Activated CD8-positive, alpha-beta memory T cell treated with anti-CD3 and anti-CD28 coated beads, Interleukin-2, amount 50 U/mL, for 4 hours (primary cell): ENCODE data around the gene DNAI1.
"Not testable (repeated sequence)": the region's sequence is repeated elsewhere in the genome, so short reads cannot be mapped to it uniquely, and the experiment has no call there.

Source experiments
- DNase-seq: peaks from one replicate; pipeline ENCODE4 v3.0.0-alpha.2; 2020

The DNAI1 gene

GRCh38 chr9:34458013-34458958 lies at the start of gene DNAI1, which contains the start of gene FAM219A:
Gene DNAI1, plus strand, starts transcription at chr9:34458805. Its CDS starts 201 bp downstream, at chr9:34459006.
Gene FAM219A, minus strand, starts transcription at chr9:34458570. Its CDS starts 307 bp downstream, at chr9:34458263.
- DNase-seq, result peak; percentile 99

GRCh38 chr9:34409154-34409553 lies 49.5 kb upstream of the DNAI1 start:
- DNase-seq, result no peak

- DNase-seq, result no peak
Observed at GRCh38 chr9:34412336-34412735, 46.3 kb upstream of the DNAI1 start.

- DNase-seq, result no peak
Observed at GRCh38 chr9:34413231-34413852, 45.3 kb upstream of the DNAI1 start.

GRCh38 chr9:34417734-34418133 lies 40.9 kb upstream of the DNAI1 start:
- DNase-seq, result no peak

GRCh38 chr9:34419716-34420504 lies 38.7 kb upstream of the DNAI1 start:
- DNase-seq, result no peak

- no peak for DNase-seq
Observed at GRCh38 chr9:34426347-34427074, 32.1 kb upstream of the DNAI1 start.

GRCh38 chr9:34428325-34428958 lies 30.2 kb upstream of the DNAI1 start:
- DNase-seq, result no peak

GRCh38 chr9:34430843-34431437 lies 27.7 kb upstream of the DNAI1 start:
- no peak for DNase-seq

- no peak for DNase-seq
Observed at GRCh38 chr9:34431667-34432066, 26.9 kb upstream of the DNAI1 start.

GRCh38 chr9:34437006-34437925 lies 21.3 kb upstream of the DNAI1 start:
- peak; percentile 56 for DNase-seq

- not testable (repeated sequence) for DNase-seq
Observed at GRCh38 chr9:34437926-34438307, 20.7 kb upstream of the DNAI1 start.

- not testable (repeated sequence) for DNase-seq
Observed at GRCh38 chr9:34438465-34438864, 20.1 kb upstream of the DNAI1 start.

- no peak for DNase-seq
Observed at GRCh38 chr9:34440017-34440416, 18.6 kb upstream of the DNAI1 start.

GRCh38 chr9:34442770-34443169 lies 15.8 kb upstream of the DNAI1 start:
- no peak for DNase-seq

GRCh38 chr9:34443533-34443932 lies 15.1 kb upstream of the DNAI1 start:
- DNase-seq, result no peak

GRCh38 chr9:34443976-34444375 lies 14.6 kb upstream of the DNAI1 start:
- DNase-seq, result no peak

- DNase-seq, result no peak
Observed at GRCh38 chr9:34446468-34446891, 12.1 kb upstream of the DNAI1 start.

- no peak for DNase-seq
Observed at GRCh38 chr9:34446951-34447350, 11.7 kb upstream of the DNAI1 start.

- DNase-seq, result no peak
Observed at GRCh38 chr9:34450644-34451043, 8.0 kb upstream of the DNAI1 start.
